BJ (cell line): ENCODE data around the gene CHD1L. TPM values are rescaled to one million over a fixed set of nuclear protein-coding genes. Genes with fewer than 3 reads are reported as not detected.
A peak's percentile ranks its signal among the peaks of the same experiment; 100 is the strongest.
"Not testable (repeated sequence)": the region's sequence is repeated elsewhere in the genome, so short reads cannot be mapped to it uniquely, and the experiment has no call there.

Experiments used
- CTCF ChIA-PET: fragments of 350-600 bp; formaldehyde crosslinking; extraction: SDS; loops from one replicate; lab custom pipeline; 2021; ENCODE audit warnings: antibody characterized with exemption, inconsistent platforms; lab: Yijun Ruan, JAX
- POLR2A ChIA-PET: fragments of 300-600 bp; sonication (Branson Sonifier 250); formaldehyde crosslinking; extraction: SDS; loops from one replicate; lab custom pipeline; 2021; ENCODE audit warnings: antibody characterized with exemption; lab: Charles Lee
- DNase-seq: peaks from one replicate; pipeline ENCODE4 v3.0.0-alpha.2; 2011; ENCODE audit warnings: low read depth
- H3K27me3 ChIP-seq: 2 replicates; pipeline ENCODE4 v1.6.0; 2011; ENCODE audit warnings: low read length; ENCODE audit not compliant: control insufficient read depth, insufficient read depth
- H3K36me3 ChIP-seq: 2 replicates; pipeline ENCODE4 v1.5.1; 2011; ENCODE audit warnings: low read length; ENCODE audit not compliant: control insufficient read depth, insufficient read depth
- H3K4me3 ChIP-seq: 2 replicates; pipeline ENCODE4 v1.5.1; 2011; ENCODE audit warnings: low read depth, mild to moderate bottlenecking, control low read depth, low read length
- CTCF ChIP-seq: IDR thresholded peaks from 2 replicates; pipeline ENCODE4 v1.5.1; 2011; ENCODE audit warnings: low read depth, mild to moderate bottlenecking, control low read depth, inconsistent platforms, low read length, moderate library complexity; ENCODE audit not compliant: insufficient read depth
- polyA plus RNA-seq: library from polyadenylated mRNA; depleted of rRNA; stranded (reverse); fragments of >200 nt; gene quantifications from 2 replicates; pipeline ENCODE4 v1.2.3, GENCODE V29; 2011

Gene CHD1L
- polyA plus RNA-seq, 1 experiment: 20.2 TPM

GRCh38 chr1:147287133-147287865 is 44.8 kb downstream of the CHD1L start:
- DNase-seq: no peak
- no peak for TF ChIP-seq CTCF
- CTCF ChIA-PET: interaction anchor here (0.6 to 1.9 kb wide), 4 partner anchors 14 to 340 kb away, joined by 3 to 8 read pairs (median 4); no protein-coding TSS in a partner anchor

GRCh38 chr1:147292012-147292411 is 49.5 kb downstream of the CHD1L start:
- TF ChIP-seq CTCF: no peak
- no peaks in the 10 kb centered on the region for H3K27me3 ChIP-seq
- DNase-seq: peak; percentile 61
- POLR2A ChIA-PET: no interaction called here
- CTCF ChIA-PET: interaction anchor here (0.8 kb wide), 1 partner anchor 36 kb away, joined by 4 read pairs; no protein-coding TSS in a partner anchor
- H3K4me3 ChIP-seq: no peak overlapping the region
- H3K36me3 ChIP-seq: peaks cover 4% of the 10 kb centered on the region

More at GRCh38 chr1:147287133-147287865, 44.8 kb downstream of the CHD1L start:
- POLR2A ChIA-PET: no interaction called here
- Histone ChIP-seq H3K36me3 (peaks cover 6% of the 10 kb centered on the region), H3K4me3 (no peak overlapping the region), H3K27me3 (no peaks in the 10 kb centered on the region)

- TF ChIP-seq CTCF: no peak
- DNase-seq: peak; percentile 90
- CTCF ChIA-PET: interaction anchor here (0.8 kb wide), 1 partner anchor 37 kb away, joined by 4 read pairs; no protein-coding TSS in a partner anchor
- H3K27me3 ChIP-seq: no peaks in the 10 kb centered on the region
- H3K36me3 ChIP-seq: peaks cover 4% of the 10 kb centered on the region
- no peak overlapping the region for H3K4me3 ChIP-seq
- POLR2A ChIA-PET: no interaction called here
Measured at GRCh38 chr1:147292631-147293251, 50.3 kb downstream of the CHD1L start.

- no peak for DNase-seq
- no peak overlapping the region for H3K4me3 ChIP-seq
- CTCF ChIA-PET: interaction anchor here (1.2 kb wide), 1 partner anchor 92 kb away, joined by 3 read pairs; no protein-coding TSS in a partner anchor
- peaks cover 4% of the 10 kb centered on the region for H3K36me3 ChIP-seq
- POLR2A ChIA-PET: no interaction called here
- no peaks in the 10 kb centered on the region for H3K27me3 ChIP-seq
- no peak for TF ChIP-seq CTCF
Measured at GRCh38 chr1:147297438-147297837, 55.0 kb downstream of the CHD1L start.

GRCh38 chr1:147305803-147306202 is 63.3 kb downstream of the CHD1L start:
- H3K4me3 ChIP-seq, H3K27me3 ChIP-seq, H3K36me3 ChIP-seq, POLR2A ChIA-PET, DNase-seq: not testable (repeated sequence)
- CTCF ChIA-PET: interaction anchor here (1.1 kb wide), 1 partner anchor 15 kb away, joined by 3 read pairs; no protein-coding TSS in a partner anchor
